Measurements from ENCODE around the gene VASH2.

Gene VASH2

DNA sequence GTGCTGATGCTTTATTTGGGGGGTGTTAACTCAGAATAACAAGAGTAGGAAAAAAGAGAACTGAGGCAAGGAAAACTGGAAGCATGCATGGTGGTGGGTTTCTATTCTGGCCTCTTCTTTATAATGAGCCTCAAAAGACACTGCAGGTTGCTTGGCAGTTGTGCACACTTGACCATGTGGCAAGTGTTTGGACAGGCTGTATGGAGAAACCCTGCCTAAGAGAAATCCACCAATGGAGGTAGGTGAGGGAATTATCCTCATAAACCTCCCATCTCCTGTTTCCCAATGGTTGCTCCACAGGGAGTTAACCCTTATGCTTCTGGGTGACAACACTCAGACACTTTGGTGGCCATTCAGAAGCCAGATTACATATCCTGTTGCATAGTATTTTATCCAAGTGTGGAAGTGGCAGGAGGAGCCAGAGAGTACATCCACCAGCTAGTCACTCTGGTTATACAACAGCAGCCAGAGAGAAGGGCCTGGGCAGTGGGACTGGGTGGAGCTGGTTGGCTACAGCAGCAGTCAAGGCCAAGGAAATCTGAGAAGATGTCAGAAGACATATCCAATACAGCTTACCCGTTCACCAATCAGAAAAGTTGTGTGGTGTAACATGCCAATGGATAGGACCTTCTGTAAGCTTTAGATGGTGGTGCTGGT is 16.4 kb upstream of the VASH2 start:
- no peak for DNase-seq

DNA sequence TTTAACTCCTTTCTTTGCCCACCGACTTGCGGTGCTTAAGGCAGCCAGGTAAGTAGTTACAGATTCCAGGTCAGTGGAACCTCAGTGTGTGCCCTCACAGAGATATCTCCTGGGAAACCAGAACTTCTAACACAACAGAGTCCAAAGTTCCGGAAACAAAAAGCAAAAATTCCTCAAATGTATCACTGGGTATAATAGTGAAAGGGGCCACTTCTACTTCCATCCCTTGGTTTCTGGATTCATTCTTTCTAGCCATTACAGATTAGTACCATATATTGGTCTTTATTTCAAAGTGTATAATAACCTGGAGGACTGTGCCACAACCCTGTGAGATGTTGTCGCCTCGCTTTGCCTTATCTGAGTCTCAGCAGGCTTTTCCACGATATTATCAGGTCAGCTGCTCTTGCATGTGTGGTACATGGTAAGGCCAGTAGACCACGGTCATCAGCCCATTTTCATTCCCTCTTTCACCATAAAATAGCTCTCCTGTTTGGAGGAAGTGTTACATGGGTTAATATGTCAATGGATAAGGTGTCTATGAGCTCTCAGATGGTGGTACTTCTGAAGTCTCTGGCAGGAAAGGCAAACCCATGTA is 14.9 kb upstream of the VASH2 start:
- DNase-seq, result no peak

DNA sequence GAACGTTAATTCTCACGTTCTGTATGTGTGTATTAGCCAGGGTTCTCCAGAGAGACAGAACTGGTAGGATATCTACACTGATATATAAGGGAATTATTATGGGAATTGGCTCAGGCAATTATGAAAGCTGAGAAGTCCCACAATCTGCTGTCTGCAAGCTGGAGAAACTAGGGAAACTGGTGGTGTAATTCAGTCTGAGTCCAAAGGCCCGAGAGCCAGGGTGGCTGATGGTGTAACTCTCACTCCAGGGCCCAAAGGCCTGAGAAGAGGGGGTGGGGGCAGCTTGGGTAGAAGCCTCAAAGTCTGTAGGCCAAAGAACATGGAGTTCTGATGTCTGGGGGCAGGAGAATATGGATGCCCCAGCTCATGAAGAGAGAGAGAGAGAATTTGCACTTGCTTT is 13.3 kb upstream of the VASH2 start:
- no peak for DNase-seq

DNA sequence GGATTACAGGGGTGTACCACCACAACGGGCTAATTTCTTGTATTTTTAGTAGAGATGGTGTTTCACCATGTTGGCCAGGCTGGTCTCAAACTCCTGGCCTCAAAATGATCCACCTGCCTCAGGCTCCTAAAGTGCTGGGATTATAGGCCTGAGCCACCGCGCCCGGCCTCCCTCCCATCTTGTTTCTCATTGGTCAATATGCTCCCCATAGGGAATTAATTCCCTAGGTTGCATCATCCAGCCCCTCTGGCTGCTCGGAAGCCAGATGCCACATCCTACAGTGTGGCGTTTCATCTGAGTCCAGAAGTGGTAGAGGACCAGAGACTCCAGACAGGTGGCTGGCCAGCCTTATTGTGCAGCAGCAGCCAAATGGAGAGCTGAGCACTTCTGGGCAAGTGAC is 11.5 kb upstream of the VASH2 start:
- DNase-seq, result no peak

DNA sequence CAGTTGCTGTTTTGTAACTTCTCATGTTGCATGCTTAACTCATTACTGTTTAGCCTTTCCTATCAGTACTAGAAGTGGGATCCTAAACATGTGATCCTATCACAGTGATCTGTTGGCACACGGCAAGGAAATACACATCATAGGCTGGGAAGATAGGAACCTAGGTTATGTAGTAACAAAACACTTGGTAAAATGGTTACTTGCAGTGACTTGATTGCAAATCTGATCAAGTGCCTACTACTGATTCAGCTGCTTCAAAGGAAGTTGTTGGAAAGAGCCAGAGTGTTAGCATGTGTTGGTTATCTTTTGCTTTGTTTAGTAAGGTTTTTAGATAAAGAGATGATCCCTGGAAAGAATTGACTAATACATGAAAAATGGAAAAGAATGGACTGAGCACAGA is 8.9 kb upstream of the VASH2 start:
- DNase-seq, result no peak

DNA sequence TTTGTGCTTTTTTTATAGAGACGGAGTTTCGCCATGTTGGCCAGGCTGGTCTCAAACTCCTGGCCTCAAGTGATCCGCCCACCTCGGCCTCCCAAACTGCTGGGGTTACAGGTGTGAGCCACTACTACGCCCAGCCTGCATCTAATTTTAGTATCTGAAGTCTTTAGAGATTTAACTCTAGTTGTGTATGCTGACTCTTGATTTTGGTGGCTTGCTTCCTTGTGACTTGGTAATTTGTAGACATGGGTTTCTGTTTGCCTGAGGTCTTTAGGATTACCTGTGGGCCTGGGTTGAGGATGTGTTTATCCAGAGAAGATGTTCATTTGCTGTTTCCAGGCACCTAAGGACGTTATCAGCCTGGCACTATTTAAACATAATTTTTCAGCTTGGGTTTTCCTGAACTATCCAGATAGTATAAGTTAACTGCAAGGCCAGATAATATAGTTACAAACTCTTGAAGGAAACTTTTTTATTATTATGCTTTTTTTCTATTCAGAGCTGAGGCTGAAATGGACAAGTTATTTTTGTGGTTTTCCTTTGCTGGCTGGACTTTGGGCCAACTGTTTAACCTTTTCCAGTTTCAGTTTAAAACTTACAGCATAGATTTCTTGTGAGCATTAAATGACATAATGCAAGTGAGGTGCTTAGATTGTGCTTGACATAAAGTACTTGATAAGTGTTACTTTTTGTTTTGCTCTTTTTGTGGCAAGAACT is 7.5 kb upstream of the VASH2 start:
- no peak for DNase-seq

DNA sequence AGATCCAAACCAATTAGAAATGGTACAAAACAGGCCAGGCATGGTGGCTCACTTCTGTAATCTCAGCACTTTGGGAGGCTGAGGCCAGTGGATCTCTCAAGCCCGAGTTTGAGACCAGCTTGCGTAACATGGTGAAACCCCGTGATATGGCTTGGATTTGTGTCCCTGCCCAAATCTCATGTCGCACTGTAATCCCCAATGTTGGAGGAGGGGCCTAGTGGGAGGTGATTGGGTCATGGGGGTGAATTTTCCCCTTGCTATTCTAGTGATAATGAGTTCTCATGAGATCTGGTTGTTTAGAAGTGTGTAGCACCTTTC is 7.0 kb upstream of the VASH2 start:
- no peak for DNase-seq

DNA sequence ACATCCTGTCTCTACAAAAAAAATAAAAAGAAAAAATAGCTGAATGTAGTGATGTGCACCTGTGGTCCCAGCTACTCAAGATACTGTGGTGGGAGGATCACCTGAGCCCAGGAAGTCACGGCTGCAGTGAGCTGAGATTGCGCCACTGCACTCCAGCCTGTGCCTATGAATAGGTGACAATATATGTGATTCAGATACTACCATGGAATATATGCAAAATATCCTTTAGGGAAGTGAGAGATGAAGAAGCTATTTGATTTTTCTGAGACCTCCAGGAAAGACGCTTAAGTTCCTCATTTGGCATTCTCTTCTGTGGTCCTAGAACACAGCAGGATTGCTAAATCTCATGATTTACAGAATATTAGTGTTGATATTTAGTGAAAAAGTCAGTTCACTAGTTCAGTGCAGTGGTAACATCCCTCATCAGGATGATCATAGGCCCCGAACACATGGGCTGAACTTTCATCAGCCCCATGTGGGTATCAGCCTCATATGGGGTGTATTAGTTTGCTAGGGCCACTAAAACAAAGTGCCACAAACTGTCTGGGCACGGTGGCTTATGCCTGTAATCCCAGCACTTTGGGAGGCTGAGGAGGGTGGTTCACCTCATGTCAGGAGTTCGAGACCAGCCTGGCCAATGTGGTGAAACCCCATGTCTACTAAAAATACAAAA is 6.0 kb upstream of the VASH2 start:
- DNase-seq, result no peak

DNA sequence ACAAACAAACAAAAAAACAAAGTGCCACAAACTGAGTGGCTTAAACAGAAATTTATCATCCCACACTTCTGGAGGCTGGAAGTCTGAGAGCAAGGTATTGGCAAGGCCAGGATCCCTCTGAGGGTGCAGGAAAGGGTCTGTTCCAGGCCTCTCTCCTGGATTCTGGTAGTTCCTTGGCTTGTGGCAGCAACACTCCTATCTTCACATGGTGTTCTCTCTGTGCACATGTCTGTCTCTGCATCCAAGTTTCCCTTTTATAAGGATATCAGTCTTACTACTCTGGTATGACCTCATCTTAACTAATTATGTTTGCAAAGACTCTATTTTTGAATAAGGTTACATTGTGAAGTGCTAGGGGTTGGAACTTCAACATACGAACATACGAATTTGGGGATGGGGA is 5.3 kb upstream of the VASH2 start:
- DNase-seq, result no peak

DNA sequence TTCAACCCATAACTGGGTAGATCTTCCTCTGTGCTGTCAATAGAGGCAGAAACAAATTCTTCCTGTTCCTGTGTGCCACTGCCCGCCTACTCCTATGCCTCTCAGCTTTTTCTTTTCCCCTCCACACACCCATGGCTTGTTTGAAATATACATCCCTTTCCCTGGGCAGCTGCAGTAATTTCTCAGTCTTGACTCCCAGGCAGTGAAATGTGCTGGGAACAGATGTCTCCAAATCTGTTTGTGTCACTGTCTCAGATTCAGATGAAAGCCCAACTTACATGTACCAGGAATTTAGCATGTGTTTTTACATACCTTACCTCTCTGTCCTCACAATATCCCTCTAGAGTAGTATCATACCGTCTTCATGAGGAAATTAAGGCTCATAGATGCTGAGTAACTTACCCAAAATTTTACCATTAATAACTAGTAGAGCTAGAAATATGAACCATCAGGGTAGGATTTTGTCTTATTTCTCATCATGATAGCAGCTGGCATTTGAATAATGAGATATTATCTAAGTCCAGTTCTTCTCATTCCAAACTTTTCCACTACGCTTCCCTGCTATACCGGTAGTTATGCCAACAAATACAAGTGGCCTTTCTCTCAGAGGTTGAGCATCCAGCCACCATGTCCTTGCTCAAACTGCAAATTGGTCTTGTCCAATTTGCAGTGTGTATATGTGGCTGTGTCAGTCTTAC is 4.7 kb upstream of the VASH2 start:
- DNase-seq, result no peak

DNA sequence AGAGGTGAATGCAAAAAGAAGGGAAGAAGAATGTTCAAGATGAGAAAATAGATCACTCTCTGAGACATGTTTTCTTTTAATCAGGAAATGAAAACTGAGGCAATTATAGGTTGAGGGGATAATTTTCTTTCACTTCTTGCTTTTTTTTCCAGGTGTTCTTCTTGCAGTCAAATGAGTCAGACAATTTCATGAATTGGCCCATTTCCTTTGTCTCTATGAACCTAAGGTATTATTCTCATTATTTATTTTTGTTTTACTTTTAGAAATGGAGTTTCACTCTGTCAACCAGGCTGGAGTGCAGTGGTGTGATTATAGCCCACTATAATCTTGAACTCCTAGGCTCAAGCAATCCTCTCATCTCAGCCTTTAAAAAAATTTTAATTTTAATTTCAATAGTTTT is 3.5 kb upstream of the VASH2 start:
- DNase-seq, result no peak

DNA sequence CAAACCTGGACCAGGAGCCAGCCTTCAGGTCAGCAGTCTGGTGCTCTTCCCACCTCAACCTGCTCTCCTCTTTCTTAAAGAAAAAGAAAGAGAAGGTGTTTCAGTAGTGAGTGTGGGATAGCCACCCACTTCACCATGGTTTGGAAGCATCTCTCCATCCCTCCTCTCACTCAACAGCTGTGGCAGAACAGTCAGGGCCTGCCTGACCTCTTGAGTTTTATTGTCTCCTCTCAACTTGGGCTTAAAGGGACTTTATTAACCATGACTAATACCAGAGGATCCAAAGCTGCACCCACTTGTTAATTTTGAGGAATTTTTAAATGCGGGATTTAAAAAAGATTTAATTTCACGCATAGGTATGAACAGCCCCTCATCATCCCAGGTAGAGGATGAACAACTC is 570 bp upstream of the VASH2 start:
- DNase-seq, result no peak

DNA sequence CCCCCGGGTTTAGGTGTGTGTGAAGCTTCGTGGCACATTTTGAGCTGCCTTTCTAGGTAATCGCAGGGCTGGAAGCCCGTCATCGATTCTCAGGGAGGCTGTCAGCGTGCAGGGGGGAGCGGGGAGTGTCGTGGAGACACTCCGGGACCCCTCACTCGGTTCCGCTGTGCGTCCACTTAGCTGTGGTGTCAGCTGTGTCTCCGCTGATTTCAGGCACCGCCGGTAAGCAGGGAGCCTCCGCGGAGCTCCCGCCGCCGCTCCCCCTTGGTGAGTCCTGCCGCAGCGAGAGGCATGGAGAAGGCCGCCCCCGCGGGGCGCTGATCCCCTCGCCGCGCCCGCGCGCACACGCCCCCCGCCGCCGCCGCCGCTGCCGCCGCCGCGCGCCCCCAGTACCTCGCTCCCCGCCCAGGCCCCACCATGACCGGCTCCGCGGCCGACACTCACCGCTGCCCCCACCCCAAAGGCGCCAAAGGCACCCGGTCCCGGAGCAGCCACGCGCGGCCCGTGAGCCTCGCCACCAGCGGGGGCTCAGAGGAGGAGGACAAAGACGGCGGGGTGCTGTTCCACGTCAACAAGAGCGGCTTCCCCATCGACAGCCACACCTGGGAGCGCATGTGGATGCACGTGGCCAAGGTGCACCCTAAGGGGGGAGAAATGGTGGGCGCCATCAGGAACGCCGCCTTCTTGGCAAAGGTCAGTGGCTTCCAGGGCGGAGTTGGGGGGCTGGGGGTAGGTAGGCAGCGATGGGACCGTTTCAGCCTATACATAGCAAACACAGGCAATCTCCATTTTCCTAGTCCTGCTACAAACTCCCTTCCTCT is 995 bp downstream of the VASH2 start:
- no peak for DNase-seq

DNA sequence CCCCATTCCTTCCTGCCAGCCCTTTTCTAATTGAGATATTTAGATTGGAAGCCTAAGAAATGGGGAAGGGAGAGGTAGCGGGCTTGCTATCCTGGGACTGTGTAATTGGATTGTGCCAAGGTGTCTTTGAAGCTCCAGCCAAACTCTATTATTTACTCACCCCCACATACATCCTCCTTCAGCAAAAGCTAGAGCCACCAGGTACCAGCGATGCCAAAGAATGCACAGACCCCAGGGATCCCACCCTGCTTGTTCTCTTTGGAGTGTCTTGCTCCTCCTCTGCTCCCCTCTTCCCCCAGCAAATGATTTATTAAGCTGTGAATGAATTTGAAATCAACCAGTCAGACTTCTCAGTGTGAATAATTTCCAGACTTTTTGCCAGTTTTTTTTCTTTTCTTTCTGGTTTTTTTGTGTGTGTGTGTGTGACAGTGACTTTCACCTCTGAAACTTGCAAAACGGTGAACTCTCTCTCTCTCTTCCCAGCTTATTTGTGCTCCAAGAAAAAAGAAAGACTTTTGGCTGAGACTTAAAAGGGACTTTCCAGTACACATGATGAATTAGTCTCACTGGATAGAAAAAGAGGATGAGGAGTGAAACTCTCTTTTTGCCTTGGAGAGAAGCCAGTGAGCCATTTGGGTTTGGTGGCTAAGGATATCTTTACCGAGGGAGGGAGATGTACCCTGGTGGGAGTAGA is 1.8 kb downstream of the VASH2 start:
- no peak for DNase-seq

DNA sequence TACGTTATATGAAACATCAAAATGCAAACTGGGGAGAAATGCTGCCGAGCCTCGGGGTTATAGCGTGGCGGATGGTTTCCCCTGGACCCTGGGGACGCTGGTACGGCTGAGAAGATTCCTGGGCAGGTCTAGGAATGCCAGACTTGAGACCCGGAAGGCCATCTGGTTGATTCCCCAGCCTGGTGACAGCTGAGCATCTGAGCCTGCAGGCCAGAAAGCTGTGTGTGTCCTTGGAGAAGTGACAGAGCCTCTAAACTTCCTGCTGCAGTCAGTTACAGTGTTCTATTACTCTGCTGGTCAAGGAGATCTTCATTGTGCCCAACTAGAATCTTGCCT is 2.3 kb downstream of the VASH2 start:
- no peak for DNase-seq

DNA sequence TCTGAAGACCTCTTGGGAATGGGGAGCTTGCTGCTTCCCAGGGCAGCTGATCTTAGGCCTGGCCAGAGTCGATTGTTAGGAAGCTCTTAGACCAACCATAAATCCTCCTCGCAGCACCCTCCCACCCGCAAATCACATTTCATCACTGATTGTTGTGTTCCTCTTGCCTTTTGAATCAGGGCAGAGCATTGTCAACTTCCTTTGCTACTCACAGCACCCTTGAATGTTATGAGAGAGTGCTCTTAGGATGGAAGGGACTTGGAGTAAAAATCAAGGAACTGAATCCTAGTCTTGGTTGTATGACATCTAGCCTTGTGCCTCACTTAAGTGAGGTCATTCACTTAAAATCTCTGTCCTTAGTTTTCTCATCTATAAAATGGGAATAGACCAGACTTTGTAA is 3.0 kb downstream of the VASH2 start:
- no peak for DNase-seq

DNA sequence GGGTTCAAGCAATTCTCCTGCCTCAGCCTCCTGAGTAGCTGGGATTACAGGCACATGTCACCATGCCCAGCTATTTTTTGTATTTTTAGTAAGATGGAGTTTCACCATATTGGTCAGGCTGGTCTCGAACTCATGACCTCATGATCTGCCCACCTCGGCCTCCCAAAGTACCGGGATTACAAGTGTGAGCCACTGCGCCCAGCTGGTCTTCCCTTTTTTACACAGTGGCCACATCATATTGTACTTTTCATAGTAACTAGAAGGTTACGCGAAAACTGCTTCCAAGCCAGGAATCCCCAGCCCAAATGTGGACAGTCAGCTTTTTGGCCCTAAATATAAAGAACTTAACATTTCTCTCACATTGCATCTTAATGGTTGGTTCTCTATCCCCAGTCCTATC is 4.2 kb downstream of the VASH2 start:
- no peak for DNase-seq

DNA sequence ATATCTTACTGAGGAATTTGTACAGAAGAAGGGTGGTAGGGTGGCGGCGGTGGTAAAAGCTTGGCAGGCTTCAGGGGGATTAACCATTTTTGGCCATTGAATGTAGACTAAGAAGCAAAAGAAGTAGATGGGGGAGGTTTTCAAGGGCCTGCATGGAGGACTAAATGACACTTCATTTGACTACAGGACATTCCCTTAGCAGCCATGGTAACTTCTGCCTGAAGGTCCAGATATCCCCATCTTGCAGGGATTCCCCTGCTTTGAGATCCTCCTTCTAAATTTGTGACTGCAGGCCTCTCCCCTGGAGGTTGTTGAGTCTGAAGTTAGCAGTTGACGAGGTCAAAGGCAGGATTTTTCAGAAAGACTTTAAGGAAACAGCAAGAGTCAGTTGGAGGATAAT is 4.8 kb downstream of the VASH2 start:
- no peak for DNase-seq

DNA sequence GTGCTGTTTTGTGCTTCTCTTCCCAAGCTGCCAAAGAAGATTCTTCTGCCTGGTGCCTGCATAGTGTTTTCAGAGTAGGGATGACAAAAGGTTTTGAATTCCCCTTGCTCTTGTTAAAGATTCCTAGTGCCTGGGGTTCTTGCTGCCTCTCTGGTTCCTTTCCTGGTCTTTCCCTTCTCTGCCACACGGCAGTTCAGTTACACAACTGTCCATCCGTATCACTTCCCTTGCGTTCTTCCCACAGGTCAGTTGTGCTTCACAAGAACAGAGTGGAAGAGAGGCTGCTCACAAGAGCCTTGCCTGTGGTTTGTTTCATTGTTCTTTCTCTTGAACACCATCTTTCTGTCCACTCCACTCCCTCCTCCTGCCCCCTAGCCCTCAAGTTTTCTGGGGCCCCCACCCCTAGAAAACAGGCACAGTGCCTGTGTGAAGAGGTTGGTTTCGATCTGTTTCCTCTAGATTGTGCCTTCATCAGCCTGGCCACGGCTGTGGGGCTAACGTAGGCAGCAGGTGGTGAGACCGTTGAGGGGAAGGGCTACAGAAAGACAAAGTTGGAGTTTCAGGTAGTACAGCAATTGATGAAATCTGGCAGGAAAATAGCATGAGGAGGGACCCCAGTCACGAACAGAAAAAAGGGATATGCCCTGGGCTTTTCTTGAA is 5.8 kb downstream of the VASH2 start:
- no peak for DNase-seq

DNA sequence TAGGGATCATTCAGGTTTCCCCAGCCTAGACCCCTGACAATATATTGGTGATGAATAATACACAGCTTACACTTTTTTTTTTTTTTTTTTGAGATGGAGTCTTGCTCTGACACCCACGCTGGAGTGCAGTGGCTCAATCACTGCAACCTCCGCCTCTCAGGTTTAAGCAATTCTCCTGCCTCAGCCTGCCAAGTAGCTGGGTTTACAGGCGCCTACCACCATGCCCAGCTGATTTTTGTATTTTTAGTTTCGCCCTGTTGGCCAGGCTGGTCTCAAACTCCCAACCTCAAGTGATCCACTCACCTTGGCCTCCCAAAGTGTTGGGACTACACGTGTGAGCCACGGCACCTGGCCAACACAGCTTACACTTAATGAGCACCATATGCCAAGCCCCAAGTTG is 7.2 kb downstream of the VASH2 start:
- no peak for DNase-seq

DNA sequence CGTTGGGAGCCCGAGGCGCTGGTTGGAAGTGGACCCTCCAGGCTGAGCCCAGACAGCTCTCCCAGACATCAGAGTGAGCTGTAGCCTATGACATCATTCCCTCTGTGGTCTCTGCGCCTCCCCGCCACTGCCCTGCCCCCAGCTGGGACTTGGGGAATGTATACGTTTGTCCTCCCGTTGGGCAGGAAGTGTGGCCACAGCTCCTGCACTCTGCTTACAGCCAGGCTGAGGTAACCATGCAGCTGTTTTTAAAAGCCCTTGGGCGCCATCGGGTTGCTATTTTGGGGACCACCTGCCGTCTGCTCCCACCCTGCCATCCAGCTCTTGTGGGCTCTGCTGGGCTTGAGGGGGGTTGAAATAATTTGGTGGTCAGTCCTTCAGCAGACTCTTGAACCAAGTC is 7.8 kb downstream of the VASH2 start:
- peak; percentile 55 for DNase-seq
